ENCODE measurements around the gene IRAK3. TPM values are rescaled to one million over a fixed set of nuclear protein-coding genes. Genes with fewer than 3 reads are reported as not detected.

The IRAK3 gene
- total RNA-seq, 4 donors from 2014 or later = 31.6 to 35.8 (median 33.2) TPM

DNA sequence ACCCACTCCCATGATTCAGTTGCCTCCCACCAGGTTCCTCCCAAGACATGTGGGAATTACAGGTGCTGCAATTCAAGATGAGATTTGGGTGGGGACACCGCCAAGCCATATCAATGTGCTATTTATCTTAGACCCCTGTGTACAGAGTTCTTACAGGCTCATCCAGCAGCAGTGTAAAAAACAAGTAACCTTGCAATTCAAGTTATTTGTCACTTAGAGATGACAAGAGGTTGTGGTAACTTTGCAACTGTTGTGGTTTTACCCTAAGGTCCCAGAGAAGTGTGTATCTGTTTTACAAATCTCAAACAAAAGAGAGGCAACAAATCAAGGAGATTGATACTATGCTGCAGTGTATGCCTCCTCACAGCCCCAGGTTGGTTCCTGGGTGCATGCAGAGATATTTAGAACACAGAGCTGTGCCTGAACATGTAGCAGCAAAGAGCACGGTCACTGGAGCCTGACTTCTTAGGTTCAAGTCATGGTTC lies 101.7 kb downstream of the IRAK3 start:
- 79 to 88% methylated on average over 2 of the region's 2 CpGs for WGBS, 2 donors

DNA sequence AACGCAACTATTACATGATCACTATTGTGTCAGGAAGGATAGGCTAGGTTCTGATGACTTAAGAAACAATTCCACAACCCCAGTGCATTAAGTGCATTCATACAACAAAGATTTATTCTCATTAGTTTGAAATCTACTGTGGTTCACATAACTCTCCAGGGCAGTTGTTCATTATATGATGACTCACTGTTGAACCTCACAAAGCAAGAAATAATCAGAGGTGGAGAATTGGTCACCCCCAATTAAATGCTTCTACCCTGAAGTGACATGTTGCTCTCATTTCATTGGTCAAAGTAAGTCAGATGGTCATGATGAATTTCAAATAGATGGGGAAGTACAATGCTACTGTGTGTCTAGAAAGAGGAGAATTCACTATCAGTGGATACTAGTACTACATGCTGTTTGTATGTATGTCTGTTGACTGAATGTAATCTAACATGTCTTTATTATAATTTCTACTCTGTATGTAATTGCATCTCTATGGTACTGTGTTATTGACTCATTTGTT lies 107.2 kb downstream of the IRAK3 start:
- Histone ChIP-seq H3K27me3 (no peaks in the 10 kb centered on the region), H3K9me3 (no peaks in the 10 kb centered on the region), H3K36me3 (no peaks in the 10 kb centered on the region), H3K4me3 (no peak overlapping the region), H3K4me1 (peaks cover 0 to 3% (median 0%) of the 10 kb centered on the region in 4 donors), H3K27ac (no peak overlapping the region)
- TF ChIP-seq, protein P1, sequence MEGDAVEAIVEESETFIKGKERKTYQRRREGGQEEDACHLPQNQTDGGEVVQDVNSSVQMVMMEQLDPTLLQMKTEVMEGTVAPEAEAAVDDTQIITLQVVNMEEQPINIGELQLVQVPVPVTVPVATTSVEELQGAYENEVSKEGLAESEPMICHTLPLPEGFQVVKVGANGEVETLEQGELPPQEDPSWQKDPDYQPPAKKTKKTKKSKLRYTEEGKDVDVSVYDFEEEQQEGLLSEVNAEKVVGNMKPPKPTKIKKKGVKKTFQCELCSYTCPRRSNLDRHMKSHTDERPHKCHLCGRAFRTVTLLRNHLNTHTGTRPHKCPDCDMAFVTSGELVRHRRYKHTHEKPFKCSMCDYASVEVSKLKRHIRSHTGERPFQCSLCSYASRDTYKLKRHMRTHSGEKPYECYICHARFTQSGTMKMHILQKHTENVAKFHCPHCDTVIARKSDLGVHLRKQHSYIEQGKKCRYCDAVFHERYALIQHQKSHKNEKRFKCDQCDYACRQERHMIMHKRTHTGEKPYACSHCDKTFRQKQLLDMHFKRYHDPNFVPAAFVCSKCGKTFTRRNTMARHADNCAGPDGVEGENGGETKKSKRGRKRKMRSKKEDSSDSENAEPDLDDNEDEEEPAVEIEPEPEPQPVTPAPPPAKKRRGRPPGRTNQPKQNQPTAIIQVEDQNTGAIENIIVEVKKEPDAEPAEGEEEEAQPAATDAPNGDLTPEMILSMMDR (IDR thresholded peaks at IDR 0.05) = no peak
- TF ChIP-seq EP300 (IDR thresholded peaks at IDR 0.05) (no peak), POLR2A (IDR thresholded peaks at IDR 0.05) (no peak)
- no peak for DNase-seq (ENCODE audit: low spot score in 2 of 2)
- WGBS, 2 donors = 92 to 93% methylated on average over 1 of the region's 1 CpG

More for the DNA sequence above, 101.7 kb downstream of the IRAK3 start:
- no peak for TF ChIP-seq POLR2A (IDR thresholded peaks at IDR 0.05)
- H3K27ac ChIP-seq = no peak overlapping the region
- no peak for DNase-seq (ENCODE audit: low spot score in 2 of 2)
- no peak overlapping the region for H3K4me3 ChIP-seq
- no peaks in the 10 kb centered on the region for H3K36me3 ChIP-seq
- no peaks in the 10 kb centered on the region for H3K4me1 ChIP-seq
- H3K27me3 ChIP-seq = no peaks in the 10 kb centered on the region
- H3K9me3 ChIP-seq = no peaks in the 10 kb centered on the region

DNA sequence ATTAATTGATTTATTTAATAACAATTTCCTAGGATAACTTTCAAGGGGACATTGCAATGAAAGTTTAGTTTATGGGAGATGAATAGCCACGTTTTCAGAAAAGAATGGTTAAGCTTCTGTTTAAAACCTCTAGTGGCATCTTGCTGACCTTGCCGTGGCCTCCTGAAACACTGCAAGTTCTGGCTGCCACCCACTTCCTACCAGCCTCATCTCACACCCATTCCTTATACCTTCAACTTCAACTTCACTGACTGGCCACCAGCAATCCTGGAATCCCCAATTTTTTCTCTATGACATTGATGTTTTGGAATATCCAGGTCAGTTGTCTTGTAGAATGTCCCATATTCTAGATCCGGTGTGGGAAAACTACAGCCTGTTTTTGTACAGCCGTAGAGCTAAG lies 108.1 kb downstream of the IRAK3 start:
- no peak for DNase-seq (ENCODE audit: low spot score in 2 of 2)
- Histone ChIP-seq H3K4me3 (no peak overlapping the region), H3K9me3 (no peaks in the 10 kb centered on the region), H3K27me3 (no peaks in the 10 kb centered on the region), H3K27ac (no peak overlapping the region), H3K4me1 (peaks cover 0 to 8% (median 0%) of the 10 kb centered on the region in 4 donors), H3K36me3 (no peaks in the 10 kb centered on the region)
- WGBS, 2 donors = 63 to 67% methylated on average over 4 of the region's 4 CpGs
- TF ChIP-seq, protein P1 (IDR thresholded peaks at IDR 0.05) = no peak
- TF ChIP-seq POLR2A (IDR thresholded peaks at IDR 0.05) (no peak), EP300 (IDR thresholded peaks at IDR 0.05) (no peak)

DNA sequence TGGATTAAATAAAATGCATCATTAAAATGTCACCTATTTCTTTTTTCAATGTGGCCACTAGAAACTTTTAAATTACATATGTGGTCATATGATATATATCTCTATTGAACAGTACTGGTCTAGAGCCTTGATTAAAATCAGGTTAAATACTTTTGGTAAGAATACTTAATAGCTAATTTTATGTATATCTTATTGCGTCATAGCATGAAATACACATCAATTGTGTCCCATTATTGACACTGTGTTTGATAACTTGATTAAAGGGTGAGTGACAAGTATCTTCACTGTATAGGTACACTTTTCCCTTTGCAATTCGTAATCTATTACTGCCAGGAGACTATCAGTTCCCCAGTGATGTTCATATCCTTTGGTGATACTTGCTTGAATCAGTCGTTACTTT lies 108.9 kb downstream of the IRAK3 start:
- WGBS, 2 donors = 89 to 91% methylated on average over 3 of the region's 3 CpGs
- peaks cover 0 to 11% (median 0%) of the 10 kb centered on the region in 4 donors for H3K4me1 ChIP-seq
- H3K9me3 ChIP-seq = no peaks in the 10 kb centered on the region
- TF ChIP-seq POLR2A (IDR thresholded peaks at IDR 0.05) = no peak
- TF ChIP-seq, protein P1 (IDR thresholded peaks at IDR 0.05) = no peak
- no peak for TF ChIP-seq EP300 (IDR thresholded peaks at IDR 0.05)
- no peak overlapping the region for H3K27ac ChIP-seq
- no peak overlapping the region for H3K4me3 ChIP-seq
- no peak for DNase-seq (ENCODE audit: low spot score in 2 of 2)
- no peaks in the 10 kb centered on the region for H3K36me3 ChIP-seq
- no peaks in the 10 kb centered on the region for H3K27me3 ChIP-seq

DNA sequence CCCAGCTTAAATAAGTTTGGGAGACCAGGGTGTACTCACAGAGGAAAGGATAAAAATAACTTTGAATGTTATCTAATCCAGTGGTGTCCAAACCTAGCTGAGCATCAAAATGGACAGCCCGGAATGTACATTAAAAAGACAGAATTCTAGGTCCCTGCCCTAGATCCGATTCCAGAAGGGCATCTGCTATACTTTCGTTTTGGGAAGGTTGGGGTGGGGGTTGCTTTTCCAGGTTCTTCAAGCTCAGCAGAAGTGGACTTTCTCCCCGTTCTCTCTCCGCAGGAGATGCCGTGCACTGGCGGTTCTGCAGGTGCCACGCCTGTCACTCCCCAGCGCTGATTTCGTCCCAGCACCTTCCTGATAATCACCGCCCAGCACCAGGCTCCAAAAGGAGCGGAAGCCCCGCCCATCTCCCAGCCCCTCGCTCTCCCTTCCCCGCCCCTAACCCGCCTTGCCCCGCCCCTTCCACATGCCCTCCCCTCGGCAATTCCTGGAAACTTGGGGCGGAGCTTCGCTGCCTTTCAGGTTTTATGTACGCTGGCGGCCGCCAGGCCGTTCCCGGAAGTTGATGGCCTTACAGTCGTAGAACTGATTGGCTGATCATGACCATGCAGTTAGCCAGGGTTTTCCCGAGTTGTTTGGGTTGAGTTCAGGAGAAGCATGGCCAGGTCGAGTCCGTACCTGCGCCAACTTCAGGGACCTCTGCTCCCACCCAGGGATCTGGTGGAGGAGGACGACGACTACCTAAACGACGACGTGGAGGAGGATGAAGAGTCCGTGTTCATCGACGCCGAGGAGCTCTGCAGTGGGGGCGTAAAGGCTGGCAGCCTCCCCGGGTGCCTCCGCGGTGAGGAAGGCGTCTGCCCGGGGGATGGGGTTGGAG lies 113.2 kb downstream of the IRAK3 start, which contains the start of gene HELB:
TSS of gene HELB (plus strand) at position 550 of the 883 bp plus-strand sequence. CDS start at position 661, 111 bp downstream.
- TF ChIP-seq POLR2A (IDR thresholded peaks at IDR 0.05) (peak in 1 of 2 donors; percentile 67), EP300 (IDR thresholded peaks at IDR 0.05) (peak; percentile 41 to 78)
- TF ChIP-seq, protein P1 (IDR thresholded peaks at IDR 0.05) = peak in 2 of 5 experiments; percentile 13 to 20
- peak; percentile 98 to 99 for DNase-seq (ENCODE audit: low spot score in 2 of 2)
- H3K4me3 ChIP-seq = peak within 1 kb of the TSS; percentile 66 to 78 (median 73)
- WGBS, 2 donors = 0% methylated on average over 42 to 45 of the region's 45 CpGs
- peaks cover 0 to 37% (median 10%) of the 10 kb centered on the region in 4 donors for H3K4me1 ChIP-seq
- H3K27ac ChIP-seq = peak within 1 kb of the TSS; percentile 66 to 90 (median 85)
- no peaks in the 10 kb centered on the region for H3K9me3 ChIP-seq
- no peaks in the 10 kb centered on the region for H3K36me3 ChIP-seq
- no peaks in the 10 kb centered on the region for H3K27me3 ChIP-seq
